NCI-H345 treated with DMSO at 0.1 percent for 48 hours (cell line): Measurements from ENCODE around the gene NEXN.
"Not testable (repeated sequence)": the region's sequence is repeated elsewhere in the genome, so short reads cannot be mapped to it uniquely, and the experiment has no call there.

Experiments used
- DNase-seq: peaks from one replicate; lab custom pipeline; 2025; ENCODE audit not compliant: unreplicated experiment; lab: John Stamatoyannopoulos, UW

Gene NEXN

GRCh38 chr1:77905603-77906002, 17.2 kb downstream of the NEXN start:
- no peak for DNase-seq

GRCh38 chr1:77906019-77906545, 17.7 kb downstream of the NEXN start:
- DNase-seq: no peak

GRCh38 chr1:77906624-77907023, 18.2 kb downstream of the NEXN start:
- no peak for DNase-seq

DNA sequence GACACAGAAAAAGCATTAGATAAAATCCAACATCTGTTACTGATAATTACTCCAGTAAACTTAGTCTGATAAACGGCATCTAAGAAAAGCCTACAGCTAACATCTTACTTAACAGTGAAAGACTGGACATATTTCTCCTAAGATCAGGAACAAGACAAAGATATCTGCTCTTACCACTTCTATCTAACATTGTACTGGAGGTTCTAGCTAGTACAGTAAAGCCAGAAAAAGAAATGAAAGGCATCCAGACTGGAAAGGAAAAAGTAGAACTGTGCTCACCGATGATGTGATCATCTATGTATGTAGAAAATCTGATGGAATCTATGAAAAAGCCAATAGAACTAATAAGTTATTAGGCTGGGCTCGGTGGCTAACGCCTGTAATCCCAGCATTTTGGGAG, 21.7 kb downstream of the NEXN start:
- DNase-seq: no peak

- DNase-seq: not testable (repeated sequence)
Measured at GRCh38 chr1:77918918-77919317, 30.5 kb downstream of the NEXN start.

- DNase-seq: no peak
Measured at GRCh38 chr1:77925518-77925917, 37.1 kb downstream of the NEXN start.

GRCh38 chr1:77925956-77926355, 37.5 kb downstream of the NEXN start:
- no peak for DNase-seq

DNA sequence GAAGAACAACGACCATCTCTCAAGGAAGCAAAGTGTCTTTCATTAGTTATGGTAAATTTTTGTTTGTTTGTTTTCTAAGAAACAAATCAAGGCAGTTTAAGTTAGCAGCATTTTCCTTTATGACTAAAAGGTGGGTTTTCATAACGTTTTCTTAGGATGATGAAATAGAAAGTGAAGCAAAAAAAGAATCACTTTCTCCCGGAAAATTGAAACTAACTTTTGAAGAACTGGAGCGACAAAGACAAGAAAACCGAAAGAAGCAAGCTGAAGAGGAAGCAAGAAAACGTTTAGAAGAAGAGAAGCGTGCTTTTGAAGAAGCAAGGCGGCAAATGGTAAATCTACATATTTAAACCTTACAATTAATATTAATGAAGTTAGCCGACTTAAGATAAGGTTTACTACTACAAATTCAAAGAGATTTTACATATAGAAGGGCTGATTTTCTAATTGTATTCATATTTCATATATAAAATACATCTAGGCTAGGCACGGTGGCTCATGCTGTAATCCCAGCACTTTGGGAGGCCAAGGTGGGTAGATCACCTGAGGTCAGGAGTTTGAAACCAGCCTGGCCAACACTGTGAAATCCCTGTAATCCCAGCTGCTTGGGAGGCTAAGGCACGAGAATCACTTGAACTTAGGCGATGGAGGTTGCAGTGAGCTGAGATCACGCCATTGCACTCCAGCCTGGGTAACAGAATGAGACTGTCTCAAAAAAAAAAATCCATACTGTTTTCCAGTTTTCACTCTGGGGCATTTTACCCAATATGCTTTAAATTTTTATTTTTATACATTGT, 38.3 kb downstream of the NEXN start:
- no peak for DNase-seq

DNA sequence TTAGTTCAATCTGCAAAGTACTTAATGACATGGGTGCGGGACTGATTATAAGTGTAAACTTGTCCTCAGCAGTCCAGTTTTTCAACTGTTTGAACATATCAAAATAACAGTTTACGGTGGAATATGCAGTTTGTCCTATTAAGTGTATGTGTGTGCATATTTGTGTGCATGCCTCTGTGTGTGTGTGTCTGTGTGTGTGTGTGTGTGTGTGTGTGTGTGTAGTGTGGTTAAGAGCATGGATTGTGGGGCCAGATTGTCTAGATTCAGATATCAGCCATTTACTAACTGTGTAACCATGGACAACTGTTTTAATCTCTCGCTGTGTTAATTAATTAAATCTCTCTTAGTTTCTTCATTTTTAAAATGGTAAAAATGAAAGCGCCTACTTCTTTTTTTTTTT, 39.0 kb downstream of the NEXN start:
- no peak for DNase-seq

DNA sequence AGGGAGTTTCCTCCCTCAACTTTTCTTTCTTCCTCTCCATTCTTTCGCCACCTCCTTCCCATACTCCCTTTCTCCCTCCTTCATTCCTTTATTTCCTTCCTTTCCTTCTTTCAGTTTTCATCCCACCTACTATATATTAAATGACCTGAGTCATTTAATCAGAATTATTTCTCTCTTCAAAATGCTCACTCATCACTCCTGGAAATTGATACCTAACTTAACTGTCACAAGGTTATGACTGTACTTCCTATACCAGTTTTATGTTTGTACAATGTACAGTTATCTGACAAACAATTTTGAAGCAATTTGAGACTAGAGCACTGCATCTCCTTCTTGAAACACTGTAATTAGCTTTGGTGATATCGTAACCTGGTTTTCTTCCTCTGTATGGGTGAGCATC, 41.4 kb downstream of the NEXN start:
- DNase-seq: no peak

DNA sequence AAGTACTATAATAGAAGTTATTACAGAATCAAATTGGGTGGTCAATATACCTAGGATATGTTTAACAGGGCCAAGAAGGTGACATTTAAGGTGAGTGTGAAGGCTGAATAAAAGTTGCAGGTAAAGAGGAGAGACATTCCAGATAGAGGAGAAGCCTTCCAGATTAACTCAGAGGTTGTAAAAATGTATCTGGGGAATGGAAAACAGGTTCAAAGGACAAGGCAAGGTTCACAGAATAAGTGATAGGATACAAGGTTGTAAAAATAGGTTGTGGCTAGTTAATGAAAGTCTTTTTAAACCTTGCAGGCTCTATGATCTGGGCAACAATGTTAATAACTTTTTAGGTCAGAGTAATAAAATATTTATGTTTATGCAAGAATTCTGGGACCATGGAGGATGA, 50.2 kb downstream of the NEXN start:
- DNase-seq: no peak

GRCh38 chr1:77940921-77941570, 52.6 kb downstream of the NEXN start:
- DNase-seq: no peak

DNA sequence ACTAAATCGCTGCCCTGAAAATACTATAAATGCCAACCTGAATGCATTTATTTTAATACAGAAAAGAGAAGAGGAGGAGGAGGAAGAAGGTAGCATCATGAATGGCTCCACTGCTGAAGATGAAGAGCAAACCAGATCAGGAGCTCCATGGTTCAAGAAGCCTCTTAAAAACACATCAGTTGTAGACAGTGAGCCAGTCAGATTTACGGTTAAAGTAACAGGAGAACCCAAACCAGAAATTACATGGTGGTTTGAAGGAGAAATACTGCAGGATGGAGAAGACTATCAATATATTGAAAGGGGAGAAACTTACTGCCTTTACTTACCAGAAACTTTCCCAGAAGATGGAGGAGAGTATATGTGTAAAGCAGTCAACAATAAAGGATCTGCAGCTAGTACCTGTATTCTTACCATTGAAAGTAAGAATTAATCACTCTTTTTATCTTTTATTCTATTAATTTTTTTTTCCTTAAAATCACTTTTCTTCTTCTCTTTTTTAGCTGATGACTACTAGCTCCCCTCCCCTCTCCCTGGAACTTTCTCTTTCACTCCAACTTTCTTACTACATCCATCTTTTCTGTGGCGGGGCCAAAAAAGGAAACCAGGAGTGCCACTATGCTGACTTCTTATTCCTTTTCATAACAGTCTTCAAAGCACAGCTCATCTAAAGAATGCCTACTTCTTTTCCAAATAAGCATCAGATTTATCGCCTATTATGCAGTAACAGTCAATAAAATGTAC, 54.1 kb downstream of the NEXN start:
- no peak for DNase-seq

GRCh38 chr1:77945345-77945744, 56.9 kb downstream of the NEXN start:
- DNase-seq: no peak

GRCh38 chr1:77948841-77949424, 60.5 kb downstream of the NEXN start:
- no peak for DNase-seq

DNA sequence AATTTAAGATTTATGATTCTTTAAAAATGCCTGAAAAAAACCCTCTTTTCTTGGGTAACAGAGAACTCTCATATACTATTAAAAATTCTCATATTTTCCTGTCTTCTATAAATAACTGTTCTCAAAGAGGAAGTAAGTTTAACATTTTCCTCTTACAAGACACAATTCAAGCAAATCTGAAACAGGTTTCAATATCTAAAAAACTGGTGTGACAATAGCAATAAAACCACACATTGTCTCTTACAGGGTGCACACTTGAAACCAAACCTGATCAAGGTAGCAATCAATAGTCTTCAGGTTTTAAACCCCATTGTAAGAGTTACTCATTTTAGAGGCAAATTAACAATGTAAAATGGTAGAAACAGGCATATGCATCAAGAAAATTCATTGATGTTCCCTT, 62.4 kb downstream of the NEXN start:
- no peak for DNase-seq

- no peak for DNase-seq
Measured at GRCh38 chr1:77951328-77951727, 62.9 kb downstream of the NEXN start.

DNA sequence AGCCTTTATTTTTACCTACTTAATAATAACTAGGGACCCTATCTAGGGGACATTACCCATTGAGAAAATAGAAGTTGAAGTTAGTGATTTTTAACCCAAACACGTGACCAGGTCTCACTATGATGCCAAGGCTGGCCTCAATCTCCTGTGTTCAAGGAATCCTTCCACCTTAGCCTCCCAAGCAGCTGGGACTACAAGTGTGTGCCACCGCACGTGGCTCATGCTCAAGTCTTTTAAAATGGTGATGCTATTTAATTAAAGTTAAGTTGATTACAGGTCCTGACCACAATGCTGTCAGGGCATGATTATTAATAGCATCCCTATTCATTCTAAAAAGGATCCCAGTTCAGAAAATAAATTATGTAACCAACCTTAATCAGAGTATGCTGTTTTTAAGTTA, 65.5 kb downstream of the NEXN start:
- no peak for DNase-seq

DNA sequence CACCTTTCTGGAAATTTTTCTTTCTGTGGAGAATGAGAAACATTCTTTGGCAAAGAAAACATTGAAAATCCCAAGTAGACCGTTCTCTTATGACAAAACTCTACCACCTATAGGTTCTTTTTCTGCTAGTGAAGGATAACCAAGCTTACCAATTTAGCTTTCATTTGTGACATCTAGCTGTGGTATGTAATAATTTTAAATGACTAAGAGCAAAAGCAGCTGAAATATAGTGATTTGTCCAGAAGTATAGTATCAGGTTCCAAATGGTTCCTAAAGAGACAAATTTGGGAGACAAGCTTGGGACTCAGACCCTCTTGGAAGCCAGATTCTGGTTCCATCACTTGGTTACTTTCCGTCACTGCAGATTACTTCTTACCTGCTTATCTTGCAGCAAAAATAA, 66.1 kb downstream of the NEXN start:
- no peak for DNase-seq

GRCh38 chr1:77955709-77956108, 67.3 kb downstream of the NEXN start:
- DNase-seq: no peak

- no peak for DNase-seq
Measured at GRCh38 chr1:77956464-77956863, 68.0 kb downstream of the NEXN start.
